ENCODE measurements around the gene FBXW7.

- no peak for TF ChIP-seq GFI1B (tag by site-specific recombination; IDR thresholded peaks at IDR 0.05)
- TF ChIP-seq ZNF501 (tag by site-specific recombination; IDR thresholded peaks at IDR 0.05) = no peak
- TF ChIP-seq CTCF (tag by site-specific recombination; IDR thresholded peaks at IDR 0.05) = no peak
These were observed 5.3 kb downstream of the FBXW7 start for GRCh38 chr4:152530600-152530999.
